Activated T-cell treated with anti-CD3 and anti-CD28 coated beads for 24 hours (primary cell): Measurements from ENCODE around the gene EMP2.
"Not testable (repeated sequence)": the region's sequence is repeated elsewhere in the genome, so short reads cannot be mapped to it uniquely, and the experiment has no call there.

Experiments
- DNase-seq: peaks from one replicate; pipeline ENCODE4 v3.0.0-alpha.2; 2020; ENCODE audit warnings: low read depth

EMP2 gene, protein sequence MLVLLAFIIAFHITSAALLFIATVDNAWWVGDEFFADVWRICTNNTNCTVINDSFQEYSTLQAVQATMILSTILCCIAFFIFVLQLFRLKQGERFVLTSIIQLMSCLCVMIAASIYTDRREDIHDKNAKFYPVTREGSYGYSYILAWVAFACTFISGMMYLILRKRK

DNA sequence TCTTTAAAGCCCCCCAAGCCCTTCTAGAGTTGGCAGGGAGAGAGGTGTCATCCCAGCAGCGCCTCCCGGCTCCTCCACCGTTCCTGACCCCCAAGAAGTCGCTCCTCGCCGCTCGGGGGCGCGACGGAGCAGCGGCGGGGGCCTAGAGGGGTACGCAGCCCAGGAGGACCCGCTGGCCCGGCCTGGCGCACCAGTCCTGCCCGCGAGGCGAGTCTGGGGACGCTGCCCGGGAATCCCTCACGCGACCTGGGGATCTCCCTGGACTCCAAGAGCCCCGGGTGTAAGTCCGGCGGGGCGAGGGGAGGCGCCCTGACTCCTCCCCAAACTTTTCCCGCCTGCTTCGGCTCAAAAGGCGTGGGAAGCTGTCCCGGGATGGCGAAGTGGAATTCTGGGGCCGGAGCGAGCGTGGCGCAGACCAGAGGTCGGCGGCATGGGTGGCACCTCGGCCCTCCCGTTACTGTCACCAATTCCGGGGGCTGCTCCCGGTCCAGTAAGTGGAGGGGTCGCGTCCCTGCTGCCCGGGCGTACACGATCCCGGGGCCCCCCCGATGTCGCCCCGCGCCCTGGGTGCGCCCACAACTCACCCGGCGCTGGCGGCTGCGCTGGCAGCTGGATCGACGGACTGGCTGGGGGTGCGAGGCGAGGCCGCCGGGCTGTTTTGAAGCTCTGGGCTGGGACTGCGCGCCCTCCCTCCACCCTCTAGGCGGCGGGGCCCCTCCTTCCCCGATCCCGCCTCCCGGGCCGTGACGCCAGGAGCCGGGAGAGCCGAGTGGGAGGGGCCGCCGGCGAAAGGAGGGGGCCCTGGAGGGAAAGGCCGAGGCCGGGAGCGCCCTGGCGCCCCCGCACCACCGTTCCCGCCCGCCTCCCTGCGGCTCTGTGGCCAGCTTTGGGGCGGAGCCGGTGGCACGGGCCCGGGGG, at the start of gene EMP2:
Gene EMP2 (minus strand): TSS at position 634 of the 918 bp plus-strand sequence. CDS start 32,981 bp downstream, outside the sequence.
- DNase-seq, result no peak

DNA sequence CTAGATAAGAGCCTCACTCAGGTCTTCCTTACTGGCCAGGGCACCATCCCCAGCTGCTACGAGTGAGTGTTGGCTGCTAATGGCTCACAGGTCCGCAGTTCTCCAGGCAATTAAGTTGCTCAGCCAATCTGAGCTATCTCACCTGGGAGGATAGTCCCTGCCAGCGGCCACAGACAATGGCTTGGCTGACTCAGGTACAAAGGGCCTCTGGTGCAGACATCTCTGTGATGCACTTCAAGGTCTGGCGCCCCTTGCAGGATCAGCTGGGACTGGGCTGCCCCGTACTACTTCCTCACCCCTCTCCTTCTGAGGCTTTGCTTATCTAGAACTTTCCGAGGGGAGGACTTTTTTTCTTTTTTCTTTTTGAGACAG, 49.2 kb upstream of the EMP2 start:
- DNase-seq, result no peak

DNA sequence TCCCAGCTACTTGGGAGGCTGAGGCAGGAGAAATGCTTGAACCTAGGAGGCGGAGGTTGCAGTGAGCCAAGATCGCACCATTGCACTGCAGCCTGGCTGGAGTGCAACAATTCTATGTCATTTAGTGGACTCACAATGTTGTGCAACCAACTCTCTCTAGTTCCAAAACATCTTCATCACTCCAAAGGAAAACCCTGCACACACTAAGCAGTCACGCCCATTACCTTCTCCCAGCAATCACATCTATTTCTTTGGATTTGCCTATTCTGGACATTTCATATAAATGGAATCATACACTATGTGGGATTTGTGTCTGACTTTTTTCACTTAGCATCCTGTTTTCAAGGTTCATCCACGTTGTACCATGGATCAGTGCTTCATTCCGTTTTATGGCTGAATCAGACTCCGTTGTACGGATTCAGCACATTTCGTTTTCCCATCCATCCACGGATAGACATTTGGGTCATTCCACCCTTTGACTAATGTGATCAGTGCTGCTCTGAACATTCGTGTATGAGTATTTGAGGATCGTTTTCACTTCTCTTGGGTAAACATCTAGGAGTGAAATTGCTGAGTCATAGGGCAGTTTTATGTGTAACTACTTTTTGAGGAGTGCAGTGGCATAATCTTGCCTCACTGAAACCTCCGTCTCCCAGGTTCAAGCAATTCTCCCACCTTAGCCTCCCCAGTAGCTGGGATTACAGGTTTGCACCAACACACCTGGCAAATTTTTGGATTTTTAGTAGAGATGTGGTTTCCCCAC, 45.4 kb upstream of the EMP2 start:
- no peak for DNase-seq

DNA sequence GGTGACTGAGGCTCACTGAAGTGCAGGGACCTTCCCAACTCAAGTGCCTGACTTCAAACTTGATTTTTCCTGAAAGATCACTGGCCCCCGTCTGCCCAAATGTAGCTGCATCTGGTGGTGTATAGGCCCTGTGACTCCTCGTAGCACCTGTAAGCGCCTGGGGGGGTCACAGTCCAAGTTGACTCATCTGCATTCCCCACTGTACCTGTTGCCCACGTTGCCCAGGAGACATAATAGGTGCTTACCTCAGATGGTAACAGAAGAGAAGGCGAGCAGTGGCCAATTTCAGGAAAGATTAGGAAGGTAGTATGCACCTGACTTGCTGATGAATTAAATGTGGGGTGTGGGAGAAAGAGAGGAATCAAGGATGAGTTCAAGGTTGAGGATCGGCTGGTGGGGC, 44.1 kb upstream of the EMP2 start:
- no peak for DNase-seq

DNA sequence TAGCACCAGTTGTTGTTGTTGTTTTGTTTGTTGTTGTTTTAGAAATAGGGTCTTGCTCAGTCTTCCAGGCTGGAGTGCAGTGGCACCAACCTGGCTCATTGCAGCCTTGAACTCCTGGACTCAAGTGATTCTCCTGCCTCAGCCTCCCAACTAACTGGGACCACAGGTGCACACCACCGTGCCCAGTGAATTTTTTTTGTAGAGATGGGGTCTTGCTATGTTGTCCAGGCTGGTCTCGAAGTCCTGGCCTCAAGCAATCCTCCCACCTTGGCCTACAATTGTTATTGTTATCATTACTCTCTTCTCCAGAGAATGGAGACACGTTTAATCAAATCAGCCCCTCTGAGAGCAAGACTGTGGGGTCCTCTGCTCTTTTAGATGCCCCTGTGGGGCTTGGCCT, 42.7 kb upstream of the EMP2 start:
- DNase-seq, result no peak

DNA sequence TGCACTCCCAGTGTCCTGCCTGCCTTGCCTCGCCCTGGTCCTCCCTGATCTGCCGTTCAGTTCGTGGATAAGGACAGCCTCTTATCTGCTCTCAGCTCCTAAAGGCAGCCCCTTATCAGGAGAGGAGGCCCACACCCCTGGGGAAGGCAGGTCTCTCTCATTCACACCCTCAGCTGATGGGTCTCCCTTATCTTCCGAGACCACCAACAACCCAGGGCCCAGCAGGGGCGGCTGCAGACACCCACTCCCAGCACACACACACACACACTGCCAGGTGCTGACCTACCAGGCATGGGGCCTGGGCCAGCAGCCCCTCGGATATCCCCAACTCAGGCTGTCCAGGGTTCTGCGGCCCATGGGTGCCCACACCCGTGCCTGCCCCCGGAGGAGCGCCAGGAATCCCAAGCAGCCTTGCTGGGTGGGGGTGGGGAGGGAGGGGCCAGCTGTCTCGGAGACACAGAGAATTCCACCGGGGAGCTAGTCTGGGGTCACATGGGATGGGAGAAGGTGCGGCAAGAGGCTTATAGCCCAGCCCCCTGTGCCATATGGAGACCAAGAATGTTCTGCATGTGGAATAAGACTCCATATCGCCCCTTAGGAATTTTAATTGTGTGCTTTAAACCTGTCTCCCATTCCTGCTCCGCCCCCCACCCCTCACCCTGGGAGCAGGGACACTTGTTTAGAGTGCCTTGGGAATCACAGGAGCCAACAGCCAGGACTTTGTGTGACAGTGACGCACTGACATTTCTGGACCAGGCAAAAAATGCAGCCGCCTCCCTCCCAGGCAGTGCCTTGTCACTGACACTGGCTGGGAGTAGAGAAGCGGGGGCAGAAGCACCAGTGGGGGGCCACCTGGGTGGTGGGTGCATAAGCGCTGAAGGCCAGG, 41.9 kb upstream of the EMP2 start:
- no peak for DNase-seq

DNA sequence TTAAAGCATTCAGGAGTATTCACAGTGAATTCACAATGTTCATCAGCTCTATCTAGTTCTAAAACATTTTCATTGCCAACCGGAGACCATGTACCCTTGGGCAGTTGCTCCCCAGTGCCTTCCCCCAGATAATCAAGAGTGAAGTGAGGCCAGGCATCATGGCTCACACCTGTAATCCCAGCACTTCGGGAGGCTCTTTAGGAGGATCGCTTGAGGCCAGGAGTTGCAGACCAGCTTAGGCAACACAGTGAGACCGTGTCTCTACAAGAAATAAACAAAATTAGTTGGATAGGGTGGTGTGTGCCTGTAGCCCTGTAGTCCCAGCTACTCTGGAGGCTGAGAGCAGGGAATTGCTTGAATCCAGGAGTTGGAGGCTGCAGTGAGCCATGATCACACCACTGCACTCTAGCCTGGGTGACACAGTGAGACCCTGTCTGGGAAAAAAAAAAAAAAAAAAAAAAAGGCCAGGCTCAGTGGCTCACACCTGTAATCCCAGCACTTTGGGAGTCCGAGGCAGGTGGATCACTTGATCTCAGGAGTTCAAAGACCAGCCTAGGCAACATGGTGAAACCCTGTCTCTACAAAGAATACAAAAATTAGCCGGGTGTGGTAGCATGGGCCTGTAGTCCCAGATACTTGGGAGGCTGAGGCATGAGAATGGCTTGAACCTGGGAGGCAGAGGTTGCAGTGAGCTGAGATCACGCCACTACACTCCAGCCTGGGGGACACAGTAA, 41.0 kb upstream of the EMP2 start:
- DNase-seq, result not testable (repeated sequence)

DNA sequence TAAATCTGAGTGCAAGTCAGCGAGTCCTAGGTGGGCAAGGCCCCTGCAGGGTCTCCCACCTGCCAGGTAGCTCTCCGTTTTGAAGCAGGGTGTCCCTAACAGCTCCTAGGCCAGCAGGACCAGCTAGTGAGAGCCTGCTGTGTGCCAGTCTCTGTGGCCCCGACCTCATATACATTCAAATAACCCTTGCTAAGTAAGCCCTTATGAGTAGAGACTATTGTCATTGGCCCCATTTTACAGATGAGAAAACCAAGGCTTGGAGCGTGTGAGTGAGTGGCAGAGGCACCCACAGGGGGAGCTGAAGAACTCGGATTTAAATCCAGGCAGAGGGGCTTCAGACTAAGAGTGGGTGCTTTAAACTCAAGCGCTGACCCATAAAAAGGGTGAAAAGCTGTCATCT, 39.7 kb upstream of the EMP2 start:
- no peak for DNase-seq

DNA sequence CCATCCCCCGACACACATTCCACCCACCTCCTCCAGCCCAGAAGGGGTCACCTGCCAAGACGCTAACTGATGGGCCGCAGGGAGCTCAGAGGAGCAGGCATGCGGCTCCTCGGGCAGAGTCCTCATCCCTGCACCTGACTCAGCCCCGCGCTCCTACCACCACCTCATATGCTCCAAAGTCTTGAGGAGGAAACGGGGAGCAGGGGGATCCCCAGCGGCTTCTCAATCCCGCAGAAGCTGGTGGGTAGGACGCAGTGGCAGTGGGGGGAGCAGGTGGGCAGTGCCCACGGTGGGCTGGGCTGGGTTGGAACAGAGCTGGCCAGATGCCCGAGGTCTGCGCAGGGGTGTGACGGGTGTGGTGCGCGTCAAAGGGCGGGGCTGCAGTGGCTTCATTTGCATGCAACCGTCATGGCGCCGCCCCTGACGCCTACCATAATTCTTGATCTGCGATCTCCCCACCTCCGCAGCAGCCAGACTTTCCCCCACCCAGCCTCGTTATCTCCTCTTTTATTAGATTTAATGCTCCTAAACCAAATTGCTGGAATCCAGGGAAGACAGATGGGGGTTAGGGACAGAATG, 39.0 kb upstream of the EMP2 start:
- no peak for DNase-seq

DNA sequence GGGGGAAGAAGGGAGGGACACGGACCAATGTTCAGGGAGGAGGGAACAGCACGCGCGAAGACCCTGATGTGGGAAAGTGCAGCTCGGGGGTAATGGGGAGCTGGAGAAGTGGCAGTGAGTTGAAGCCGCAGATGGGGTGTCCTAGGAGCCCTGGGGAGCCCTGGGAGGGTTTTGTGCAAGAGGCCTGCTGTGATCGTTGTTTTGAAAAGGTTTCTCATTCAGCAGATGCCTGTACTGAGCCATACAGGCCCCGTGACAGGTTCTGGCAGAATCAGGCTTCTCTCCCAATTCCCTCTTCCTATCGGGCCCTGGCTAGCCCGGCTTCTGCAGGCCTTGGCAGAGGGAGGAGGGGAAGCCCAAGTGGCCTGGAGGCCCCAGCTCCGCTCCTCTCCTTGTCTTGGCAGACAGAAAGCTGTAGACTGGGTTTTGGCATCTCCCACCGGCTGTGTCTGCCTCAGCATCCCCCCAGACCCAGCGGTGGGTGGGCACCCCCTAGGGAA, 38.4 kb upstream of the EMP2 start:
- no peak for DNase-seq

DNA sequence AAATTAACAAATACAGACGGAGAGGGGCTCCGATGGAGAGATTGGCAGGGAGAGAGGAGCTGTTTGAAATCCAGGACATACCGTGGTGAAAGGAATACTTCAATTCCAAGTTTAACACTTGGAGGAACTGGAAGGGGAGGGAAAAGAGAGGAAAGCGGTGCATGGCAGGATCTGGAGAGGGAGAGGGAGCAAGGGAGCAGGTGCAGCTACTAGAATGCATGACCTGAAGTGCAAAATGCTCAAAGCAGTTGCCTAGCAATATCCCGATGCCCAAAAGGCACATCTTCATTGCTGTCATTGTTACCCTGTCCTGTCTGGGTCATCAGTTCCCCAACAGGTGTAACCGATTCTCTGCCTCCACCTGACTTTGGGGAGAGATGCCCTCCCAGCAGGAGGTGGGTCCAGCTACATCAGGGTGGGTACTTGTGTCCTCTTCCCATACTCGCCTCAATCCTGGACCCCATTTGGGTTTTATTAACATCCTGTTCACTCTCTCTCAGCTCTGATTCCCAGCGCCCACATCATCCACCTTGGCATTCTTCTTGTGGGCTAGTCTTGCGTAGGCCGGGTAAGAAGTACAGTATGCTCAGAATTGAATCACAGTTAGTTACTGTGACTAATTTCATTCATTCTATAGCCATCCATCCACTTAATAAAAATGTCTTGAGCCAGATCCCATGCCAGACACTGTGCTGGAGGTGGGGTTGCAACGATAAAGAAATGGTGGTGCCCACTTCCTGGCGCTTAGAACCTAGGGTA, 37.4 kb upstream of the EMP2 start:
- no peak for DNase-seq

DNA sequence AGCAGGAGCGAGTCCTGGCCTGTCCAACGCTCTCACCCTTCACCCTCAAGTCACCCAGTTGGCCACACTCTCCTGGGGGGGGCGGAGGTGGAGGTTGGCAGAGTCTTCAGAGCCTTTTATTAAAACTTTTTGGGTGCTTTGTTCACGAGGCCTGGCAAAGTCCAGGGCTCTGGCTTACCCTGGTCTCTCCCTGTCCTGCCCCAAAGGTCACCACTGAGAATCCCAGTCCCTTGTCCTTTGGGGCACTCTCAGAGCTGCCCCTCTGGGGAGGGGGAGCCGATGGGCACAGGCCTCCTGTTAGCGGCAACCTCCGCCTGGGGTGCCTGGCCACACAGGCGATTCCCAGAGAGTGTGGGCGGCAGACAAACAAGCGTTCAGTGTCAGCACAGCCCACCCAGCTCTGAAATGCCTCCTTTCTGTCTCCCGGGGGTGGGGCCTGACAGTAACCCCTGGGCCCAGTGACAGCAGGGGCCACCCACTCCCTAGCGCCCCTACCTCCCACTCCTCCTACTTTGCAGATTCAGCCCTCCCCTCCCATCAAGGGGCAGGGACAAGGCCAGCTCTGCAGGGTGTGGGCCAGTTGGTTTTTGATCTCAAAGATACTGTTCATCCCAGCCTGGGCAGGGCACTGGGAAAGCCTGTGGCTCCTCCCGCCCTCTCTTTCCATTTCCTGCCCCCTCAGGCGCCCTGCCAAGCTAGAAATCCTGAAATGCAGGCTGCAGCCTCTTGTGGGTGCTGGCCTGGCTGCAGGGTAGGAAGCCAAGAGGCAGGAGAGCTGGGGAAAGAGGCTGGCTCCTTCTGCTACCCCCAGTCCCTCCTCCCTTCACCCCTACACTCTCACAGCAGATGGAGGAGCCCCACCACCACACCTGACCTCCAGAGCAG, 36.6 kb upstream of the EMP2 start:
- DNase-seq, result no peak

DNA sequence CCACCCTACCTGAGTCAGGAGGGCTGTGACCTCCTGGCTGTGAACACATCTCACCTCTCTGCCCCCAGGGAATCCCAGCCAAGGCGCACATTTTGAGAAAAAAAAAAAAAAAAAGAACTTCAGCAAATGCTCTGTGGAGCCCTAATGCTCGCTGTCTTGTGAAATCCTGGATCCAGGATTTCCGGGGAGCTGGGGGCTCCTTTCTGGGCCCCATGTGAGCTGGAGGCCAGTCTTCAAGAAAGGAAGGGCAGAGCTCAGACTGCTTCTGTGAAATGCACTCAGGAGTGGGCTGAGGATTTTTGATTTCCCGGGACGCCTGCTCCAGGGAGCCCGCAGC, 36.0 kb upstream of the EMP2 start:
- no peak for DNase-seq

DNA sequence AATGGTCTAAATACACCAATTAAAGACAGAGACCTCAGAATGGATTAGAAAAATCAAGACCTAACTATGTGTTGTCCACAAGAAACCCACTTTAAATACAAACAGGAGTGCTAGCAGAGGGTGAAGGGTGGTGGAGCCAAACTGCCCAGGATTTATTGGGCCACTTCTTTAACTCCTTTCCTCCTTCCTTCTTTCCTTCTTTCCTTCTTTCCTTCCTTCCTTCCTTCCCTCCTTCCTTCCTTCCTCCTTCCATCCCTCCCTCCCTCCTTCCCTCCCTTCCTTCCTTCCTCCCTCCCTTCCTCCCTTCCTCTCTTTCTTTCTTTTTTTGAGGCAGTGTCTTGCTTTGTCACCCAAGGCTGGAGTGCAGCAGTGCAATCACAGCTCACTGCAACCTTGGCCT, 34.3 kb upstream of the EMP2 start:
- DNase-seq, result no peak

DNA sequence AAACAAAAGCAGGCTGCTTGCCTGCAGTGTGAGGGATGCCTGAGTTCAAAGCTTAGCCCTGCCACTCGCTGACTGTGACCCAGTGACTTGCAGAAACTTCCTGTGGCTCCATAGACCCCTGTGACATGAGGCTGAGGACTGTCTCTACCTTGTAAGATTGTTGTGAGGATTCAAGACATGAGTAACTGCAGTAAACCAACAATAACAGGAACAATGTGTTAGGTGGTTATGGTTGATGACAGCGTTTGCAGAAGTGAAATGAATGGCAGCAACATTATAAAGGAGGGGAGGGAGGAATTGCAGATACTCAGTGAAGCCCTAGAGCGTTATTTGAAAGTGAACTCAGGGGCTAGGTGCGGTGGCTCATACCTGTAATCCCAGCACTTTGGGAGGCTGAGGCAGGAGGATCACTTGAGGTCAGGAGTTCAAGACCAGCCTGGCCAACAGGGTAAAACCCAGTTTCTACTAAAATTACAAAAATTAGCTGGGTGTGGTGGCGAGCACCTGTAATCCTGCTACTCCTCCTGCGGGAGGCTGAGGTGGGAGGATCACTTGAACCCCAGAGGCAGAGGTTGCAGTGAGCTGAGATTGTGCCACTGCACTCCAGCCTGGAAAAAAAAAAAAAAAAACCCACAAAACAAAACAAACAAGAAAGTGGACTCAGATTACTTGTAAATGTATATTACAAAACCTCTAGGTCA, 33.5 kb upstream of the EMP2 start:
- no peak for DNase-seq

DNA sequence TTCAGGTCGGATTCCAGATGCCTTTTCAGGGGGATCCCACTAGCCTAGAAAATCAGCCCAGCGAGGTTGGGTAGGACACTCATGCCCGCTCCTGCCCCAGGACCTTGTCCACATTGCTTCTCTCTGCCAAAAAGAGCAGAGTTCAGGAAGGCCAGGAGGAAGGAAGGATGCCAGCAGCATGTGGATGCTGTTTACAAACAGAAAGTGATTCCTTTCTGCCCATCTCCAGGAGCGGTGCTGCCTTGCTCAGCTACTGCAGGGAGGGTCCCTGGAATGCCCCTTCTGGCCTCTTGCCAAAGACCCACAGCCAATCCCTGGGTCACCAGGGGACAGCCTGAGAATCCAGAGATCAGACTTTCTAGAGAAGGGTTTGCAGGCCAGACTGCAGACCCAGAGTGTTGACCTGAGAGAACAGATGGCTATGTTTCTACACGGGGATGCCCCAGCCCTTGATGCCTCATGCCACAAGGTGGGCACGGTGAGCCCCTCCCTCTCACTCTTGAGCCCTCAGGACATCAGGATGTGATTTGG, 32.3 kb upstream of the EMP2 start:
- DNase-seq, result no peak

DNA sequence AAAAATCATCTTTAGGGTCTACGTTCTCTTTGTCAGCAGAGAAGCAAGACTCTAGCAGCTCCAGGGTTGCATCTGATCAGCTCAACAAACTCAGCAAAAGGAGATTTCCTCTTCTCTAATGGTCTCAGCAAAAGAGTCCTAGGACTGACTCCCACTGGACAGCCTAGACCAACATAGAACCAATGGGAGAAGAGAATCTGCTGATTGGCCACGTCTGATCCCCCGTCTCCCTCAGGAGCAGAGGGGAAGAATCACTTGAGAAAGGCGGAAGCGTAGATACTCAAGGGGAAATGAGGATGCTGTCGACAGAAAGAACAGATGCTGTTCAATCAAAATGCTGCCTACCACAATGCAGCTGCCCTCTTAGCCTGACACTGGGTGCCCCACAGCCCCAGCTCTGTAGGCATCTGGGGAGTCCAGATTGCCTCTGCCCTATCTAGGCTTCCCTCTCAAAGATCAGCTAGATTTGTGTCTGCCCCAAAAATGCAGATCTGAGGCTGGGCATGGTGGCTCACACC, 31.5 kb upstream of the EMP2 start:
- DNase-seq, result no peak
